OCI-LY1 (cell line): ENCODE results near the gene VIPR2.
"Not testable (repeated sequence)": the region's sequence is repeated elsewhere in the genome, so short reads cannot be mapped to it uniquely, and the experiment has no call there.

ENCODE experiments used
- H2AFZ ChIP-seq: fragments of 200-600 bp; sonication (generic), shearing (Covaris generic); 2 replicates; pipeline ENCODE4 v1.6.0; 2014; ENCODE audit warnings: antibody characterized with exemption, mild to moderate bottlenecking, low read length
- H3F3A ChIP-seq: fragments of 200-600 bp; sonication (generic), shearing (Covaris generic); 2 replicates; pipeline ENCODE4 v1.6.0; 2014; ENCODE audit warnings: mild to moderate bottlenecking, antibody characterized with exemption, low read length, moderate library complexity; ENCODE audit not compliant: insufficient read depth
- H3K27ac ChIP-seq: fragments of 200-600 bp; sonication (generic); 2 replicates; pipeline ENCODE4 v1.5.1; 2014; ENCODE audit warnings: low read length, mixed run types, mild to moderate bottlenecking, low read depth; ENCODE audit not compliant: poor library complexity, severe bottlenecking
- H3K27me3 ChIP-seq: fragments of 200-600 bp; sonication (generic); 2 replicates; pipeline ENCODE4 v1.6.0; 2014; ENCODE audit warnings: antibody characterized with exemption, mild to moderate bottlenecking, low read length, moderate library complexity; ENCODE audit not compliant: insufficient read depth
- H3K36me3 ChIP-seq: fragments of 200-600 bp; sonication (generic); 2 replicates; pipeline ENCODE4 v1.6.1; 2014; ENCODE audit warnings: mild to moderate bottlenecking, antibody characterized with exemption, low read length, moderate library complexity, mixed read lengths; ENCODE audit not compliant: insufficient read depth
- H3K4me1 ChIP-seq: fragments of 200-600 bp; sonication (generic); 2 replicates; pipeline ENCODE4 v1.5.1; 2014; ENCODE audit warnings: mild to moderate bottlenecking, low read length, moderate library complexity; ENCODE audit not compliant: insufficient read depth, severe bottlenecking
- H3K4me2 ChIP-seq: fragments of 200-600 bp; sonication (generic), shearing (Covaris generic); 2 replicates; pipeline ENCODE4 v1.6.1; 2014; ENCODE audit warnings: low read length
- H3K4me3 ChIP-seq: fragments of 200-600 bp; sonication (generic); 2 replicates; pipeline ENCODE4 v1.5.1; 2014; ENCODE audit warnings: low read length, low read depth, mild to moderate bottlenecking, mixed read lengths; ENCODE audit not compliant: poor library complexity, severe bottlenecking
- H3K79me2 ChIP-seq: fragments of 200-600 bp; shearing (Covaris generic); 2 replicates; pipeline ENCODE4 v1.6.1; 2016; ENCODE audit warnings: mixed run types, low read length, mixed read lengths; ENCODE audit not compliant: insufficient read depth
- H3K9ac ChIP-seq: fragments of 200-600 bp; sonication (generic), shearing (Covaris generic); 2 replicates; pipeline ENCODE4 v1.6.1; 2014; ENCODE audit warnings: mild to moderate bottlenecking, low read length, mixed read lengths
- H3K9me2 ChIP-seq: fragments of 200-600 bp; sonication (generic), shearing (Covaris generic); 2 replicates; pipeline ENCODE4 v1.6.1; 2014; ENCODE audit warnings: low read depth, mild to moderate bottlenecking, low read length, mixed read lengths
- H3K9me3 ChIP-seq: fragments of 200-600 bp; shearing (Covaris generic); 2 replicates; pipeline ENCODE4 v1.6.1; 2014; ENCODE audit warnings: low read length, mixed read lengths
- H4K20me1 ChIP-seq: fragments of 200-600 bp; sonication (generic), shearing (Covaris generic); 2 replicates; pipeline ENCODE4 v1.6.0; 2016; ENCODE audit warnings: mild to moderate bottlenecking, low read length; ENCODE audit not compliant: insufficient read depth
- CTCF ChIP-seq: fragments of 200-600 bp; sonication (generic), shearing (Covaris generic); IDR thresholded peaks from 2 replicates; pipeline ENCODE4 v1.5.1; 2017; ENCODE audit warnings: mild to moderate bottlenecking, antibody characterized with exemption, low read length, moderate library complexity, mixed read lengths
- EZH2 ChIP-seq: fragments of 200-600 bp; sonication (generic), shearing (Covaris generic); IDR thresholded peaks from 2 replicates; pipeline ENCODE4 v1.8.0; 2017; ENCODE audit warnings: borderline replicate concordance, mixed run types, mild to moderate bottlenecking, antibody characterized with exemption, low read length, moderate library complexity, mixed read lengths

The VIPR2 gene

GRCh38 chr7:159083698-159084068, 61.0 kb downstream of the VIPR2 start:
- H3K27me3 ChIP-seq = peaks cover 4% of the 10 kb centered on the region; the same call in 1 of the 2 replicates
- H3K4me2 ChIP-seq = no peak overlapping the region
- no peak overlapping the region for H3K4me3 ChIP-seq
- H3K9ac ChIP-seq = no peak overlapping the region
- H3F3A ChIP-seq = no peaks in the 10 kb centered on the region
- TF ChIP-seq CTCF = no peak
- H3K9me3 ChIP-seq = no peaks in the 10 kb centered on the region
- H3K36me3 ChIP-seq = no peaks in the 10 kb centered on the region
- H3K27ac ChIP-seq = no peak overlapping the region
- no peak overlapping the region for H2AFZ ChIP-seq
- H3K79me2 ChIP-seq = no peaks in the 10 kb centered on the region
- H4K20me1 ChIP-seq = no peaks in the 10 kb centered on the region
- H3K9me2 ChIP-seq = no peaks in the 10 kb centered on the region
- no peaks in the 10 kb centered on the region for H3K4me1 ChIP-seq

GRCh38 chr7:159083001-159083697, 61.5 kb downstream of the VIPR2 start:
- no peaks in the 10 kb centered on the region for H4K20me1 ChIP-seq
- TF ChIP-seq CTCF (no peak), EZH2 (no peak)
- H3K9ac ChIP-seq = no peak overlapping the region
- no peak overlapping the region for H3K4me3 ChIP-seq
- no peaks in the 10 kb centered on the region for H3K36me3 ChIP-seq
- no peaks in the 10 kb centered on the region for H3K79me2 ChIP-seq
- H3K27me3 ChIP-seq = peaks cover 5% of the 10 kb centered on the region; the same call in 1 of the 2 replicates
- H2AFZ ChIP-seq = no peak overlapping the region
- no peaks in the 10 kb centered on the region for H3K9me2 ChIP-seq
- H3K9me3 ChIP-seq = no peaks in the 10 kb centered on the region
- no peak overlapping the region for H3K4me2 ChIP-seq
- H3K4me1 ChIP-seq = no peaks in the 10 kb centered on the region
- H3K27ac ChIP-seq = no peak overlapping the region
- no peaks in the 10 kb centered on the region for H3F3A ChIP-seq

- H3K27me3 ChIP-seq, H3K4me1 ChIP-seq, H2AFZ ChIP-seq, H3K36me3 ChIP-seq, H3K27ac ChIP-seq, H3K4me3 ChIP-seq, H3K9me3 ChIP-seq, H3K9ac ChIP-seq, H3K4me2 ChIP-seq, H4K20me1 ChIP-seq, H3K9me2 ChIP-seq, H3F3A ChIP-seq, H3K79me2 ChIP-seq: not testable (repeated sequence)
Measured at GRCh38 chr7:159082075-159082474, 62.6 kb downstream of the VIPR2 start.

GRCh38 chr7:159078911-159079270, 65.8 kb downstream of the VIPR2 start:
- H3K36me3 ChIP-seq = no peaks in the 10 kb centered on the region
- H3K79me2 ChIP-seq = no peaks in the 10 kb centered on the region
- H3K9ac ChIP-seq = no peak overlapping the region
- no peaks in the 10 kb centered on the region for H3F3A ChIP-seq
- H3K27ac ChIP-seq = no peak overlapping the region
- H3K4me2 ChIP-seq = no peak overlapping the region
- no peaks in the 10 kb centered on the region for H4K20me1 ChIP-seq
- no peak for TF ChIP-seq EZH2
- TF ChIP-seq CTCF = no peak
- no peaks in the 10 kb centered on the region for H3K9me2 ChIP-seq
- H2AFZ ChIP-seq = no peak overlapping the region
- no peak overlapping the region for H3K4me3 ChIP-seq
- H3K27me3 ChIP-seq = peaks cover 5% of the 10 kb centered on the region; the same call in 1 of the 2 replicates
- H3K4me1 ChIP-seq = no peaks in the 10 kb centered on the region
- no peaks in the 10 kb centered on the region for H3K9me3 ChIP-seq
